ENCODE measurements around the gene VWDE.

VWDE gene

DNA sequence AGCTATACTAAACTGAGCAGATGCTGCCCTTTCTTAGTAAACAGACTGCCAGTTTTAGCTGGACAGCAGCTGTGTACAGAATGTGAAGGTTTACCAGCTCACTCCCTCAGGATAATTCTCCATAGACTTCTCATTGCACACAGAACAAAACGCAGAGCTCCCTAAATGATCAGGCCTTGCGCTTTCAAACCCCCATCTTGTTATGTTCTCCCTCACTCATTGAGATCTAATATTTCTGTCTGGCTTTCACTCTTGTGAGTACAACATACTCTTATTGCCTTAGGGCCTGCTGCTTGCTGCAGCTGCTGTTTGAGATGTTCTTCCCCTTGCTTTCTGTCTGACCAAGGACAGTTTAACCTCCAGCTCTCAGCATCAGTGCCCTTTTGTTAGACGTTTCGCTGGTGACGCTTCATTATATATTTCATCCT is 17.3 kb downstream of the VWDE start:
- H3K4me3 ChIP-seq (ENCODE audit: low read depth, low read length) = no peak overlapping the region
- TF ChIP-seq, protein P1, sequence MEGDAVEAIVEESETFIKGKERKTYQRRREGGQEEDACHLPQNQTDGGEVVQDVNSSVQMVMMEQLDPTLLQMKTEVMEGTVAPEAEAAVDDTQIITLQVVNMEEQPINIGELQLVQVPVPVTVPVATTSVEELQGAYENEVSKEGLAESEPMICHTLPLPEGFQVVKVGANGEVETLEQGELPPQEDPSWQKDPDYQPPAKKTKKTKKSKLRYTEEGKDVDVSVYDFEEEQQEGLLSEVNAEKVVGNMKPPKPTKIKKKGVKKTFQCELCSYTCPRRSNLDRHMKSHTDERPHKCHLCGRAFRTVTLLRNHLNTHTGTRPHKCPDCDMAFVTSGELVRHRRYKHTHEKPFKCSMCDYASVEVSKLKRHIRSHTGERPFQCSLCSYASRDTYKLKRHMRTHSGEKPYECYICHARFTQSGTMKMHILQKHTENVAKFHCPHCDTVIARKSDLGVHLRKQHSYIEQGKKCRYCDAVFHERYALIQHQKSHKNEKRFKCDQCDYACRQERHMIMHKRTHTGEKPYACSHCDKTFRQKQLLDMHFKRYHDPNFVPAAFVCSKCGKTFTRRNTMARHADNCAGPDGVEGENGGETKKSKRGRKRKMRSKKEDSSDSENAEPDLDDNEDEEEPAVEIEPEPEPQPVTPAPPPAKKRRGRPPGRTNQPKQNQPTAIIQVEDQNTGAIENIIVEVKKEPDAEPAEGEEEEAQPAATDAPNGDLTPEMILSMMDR (IDR thresholded peaks at IDR 0.05; ENCODE audit: low read depth, low read length, missing control alignments) = no peak
- DNase-seq (ENCODE audit: low read depth) = no peak
- in situ Hi-C loops (cut with HindIII; ENCODE audit: low sequenced_read_pairs) = no loop called here

DNA sequence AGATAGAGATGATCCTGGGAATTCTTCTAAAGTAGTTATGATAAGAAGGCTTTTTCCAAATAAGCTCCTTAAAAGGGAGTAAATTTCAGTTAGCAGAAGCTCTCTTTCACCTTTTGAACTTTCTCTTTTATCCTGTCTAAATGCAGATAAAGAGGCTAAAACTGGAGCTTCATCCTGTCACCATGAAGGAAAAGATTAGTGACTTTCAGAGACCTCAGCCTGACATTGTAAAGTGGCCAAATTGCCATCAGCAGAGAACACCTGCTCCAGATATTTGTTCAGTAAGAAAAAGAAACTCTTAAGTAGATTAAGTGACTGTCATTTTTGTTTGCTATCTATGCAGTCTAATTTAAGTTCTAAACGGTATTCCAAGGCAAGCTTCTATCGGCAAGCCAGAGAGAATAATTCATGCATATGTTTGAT is 18.3 kb downstream of the VWDE start:
- no peak overlapping the region for H3K4me3 ChIP-seq (ENCODE audit: low read depth, low read length)
- TF ChIP-seq, protein P1 (IDR thresholded peaks at IDR 0.05; ENCODE audit: low read depth, low read length, missing control alignments) = no peak
- DNase-seq (ENCODE audit: low read depth) = no peak
- in situ Hi-C loops (cut with HindIII; ENCODE audit: low sequenced_read_pairs) = no loop called here

DNA sequence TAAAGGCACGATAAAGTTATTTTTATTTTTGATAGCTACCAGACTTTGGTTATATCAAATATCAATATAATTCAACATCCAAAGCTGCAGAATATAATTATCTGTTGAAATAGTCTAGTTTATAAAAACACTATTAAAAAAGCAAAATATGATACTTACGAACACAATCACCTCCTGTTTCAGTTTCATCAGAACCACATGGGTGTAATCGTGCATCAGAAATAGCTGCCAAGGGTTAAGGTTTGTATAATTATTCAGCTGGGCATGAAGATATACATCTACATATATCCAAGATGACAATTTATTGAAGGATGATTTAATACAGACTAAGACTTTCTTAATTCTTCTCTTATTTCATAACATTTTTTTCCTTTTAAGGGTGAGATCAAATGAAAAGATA is 20.3 kb downstream of the VWDE start:
- TF ChIP-seq, protein P1 (IDR thresholded peaks at IDR 0.05; ENCODE audit: low read depth, low read length, missing control alignments) = no peak
- in situ Hi-C loops (cut with HindIII; ENCODE audit: low sequenced_read_pairs) = no loop called here
- H3K4me3 ChIP-seq (ENCODE audit: low read depth, low read length) = no peak overlapping the region
- DNase-seq (ENCODE audit: low read depth) = no peak

DNA sequence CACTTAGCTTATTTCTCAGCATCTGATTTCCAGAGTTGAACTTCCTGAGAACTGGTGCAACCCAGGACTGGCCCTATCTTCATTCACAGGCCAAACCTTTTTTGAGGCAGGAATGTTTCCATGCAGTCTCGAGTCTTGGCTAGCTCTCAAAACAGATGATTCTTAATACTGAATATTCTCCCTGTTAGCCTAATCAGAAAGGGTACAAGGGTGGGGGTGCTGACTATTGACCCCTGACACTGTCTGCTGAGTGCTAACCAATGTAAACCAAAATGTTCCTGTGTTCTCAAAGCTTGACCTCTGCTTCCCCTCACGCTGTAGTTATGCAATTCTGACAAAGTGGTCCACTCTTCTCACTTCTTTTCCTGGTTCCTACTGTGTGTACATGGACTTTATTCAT is 25.3 kb downstream of the VWDE start:
- TF ChIP-seq, protein P1 (IDR thresholded peaks at IDR 0.05; ENCODE audit: low read depth, low read length, missing control alignments) = no peak
- DNase-seq (ENCODE audit: low read depth) = no peak
- in situ Hi-C loops (cut with HindIII; ENCODE audit: low sequenced_read_pairs) = no loop called here

DNA sequence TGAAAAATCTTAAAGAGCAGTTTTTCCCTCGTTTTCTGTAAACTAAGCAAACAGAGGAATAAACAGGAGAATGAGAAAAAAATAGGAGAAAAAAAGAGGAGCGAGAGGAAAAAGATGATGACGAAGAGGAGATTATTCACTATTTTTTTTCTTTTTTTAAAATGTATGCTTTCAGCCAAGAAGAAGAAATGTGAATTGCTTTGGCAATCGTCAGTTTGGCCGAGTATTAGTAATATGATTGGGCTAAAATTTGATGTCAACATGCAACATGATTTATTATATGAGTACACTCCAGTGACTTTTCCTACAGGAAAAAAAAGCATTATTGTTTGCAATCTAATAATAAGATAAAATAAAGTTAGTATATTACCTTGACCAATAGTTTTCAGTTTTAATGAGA is 26.3 kb downstream of the VWDE start:
- in situ Hi-C loops (cut with HindIII; ENCODE audit: low sequenced_read_pairs) = no loop called here
- H3K4me3 ChIP-seq (ENCODE audit: low read depth, low read length) = no peak overlapping the region
- TF ChIP-seq, protein P1 (IDR thresholded peaks at IDR 0.05; ENCODE audit: low read depth, low read length, missing control alignments) = no peak
- no peak for DNase-seq (ENCODE audit: low read depth)

More for the DNA sequence above, 25.3 kb downstream of the VWDE start:
- no peak overlapping the region for H3K4me3 ChIP-seq (ENCODE audit: low read depth, low read length)

DNA sequence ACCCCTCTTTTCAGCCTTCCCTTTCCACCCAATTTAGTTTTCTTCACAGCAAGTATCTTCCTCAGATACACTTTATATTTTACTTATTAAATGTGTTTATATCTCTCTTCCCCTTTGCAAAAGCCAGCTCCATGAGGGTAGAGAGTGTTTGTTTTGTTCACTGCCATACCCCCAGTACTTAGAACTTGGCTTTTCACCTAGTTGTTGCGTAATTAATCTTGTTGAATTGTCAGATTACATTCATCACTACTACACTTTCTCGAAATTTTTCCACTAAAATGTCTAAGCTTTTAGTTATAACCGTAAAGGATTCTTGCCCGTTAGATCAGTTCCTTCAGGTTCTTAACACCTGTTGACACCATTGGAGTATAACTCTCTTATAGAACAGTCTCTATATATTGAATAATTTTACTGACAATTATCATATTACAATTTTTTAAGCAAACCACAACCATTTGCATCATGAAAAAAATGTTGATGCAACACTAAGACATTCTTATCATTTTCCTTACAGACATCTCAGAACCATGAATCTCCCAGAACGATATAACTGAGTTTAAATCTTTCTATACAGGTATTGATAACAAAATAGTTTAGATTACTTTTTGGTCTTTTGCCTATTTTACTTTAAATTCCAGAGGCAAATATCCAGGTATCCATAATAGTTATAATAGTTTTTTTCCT is 29.9 kb downstream of the VWDE start:
- DNase-seq (ENCODE audit: low read depth) = no peak
- in situ Hi-C loops (cut with HindIII; ENCODE audit: low sequenced_read_pairs) = no loop called here
- TF ChIP-seq, protein P1 (IDR thresholded peaks at IDR 0.05; ENCODE audit: low read depth, low read length, missing control alignments) = no peak
- H3K4me3 ChIP-seq (ENCODE audit: low read depth, low read length) = no peak overlapping the region

Measured in astrocyte of the cerebellum (primary cell).